RWPE2 (cell line): Measurements from ENCODE around the gene MTUS2.

ENCODE experiments used
- ATAC-seq: fragments of 200-7000 bp; cut with Tn5 transposase; 3 replicates; pipeline ENCODE4 v1.9.1; 2021; ENCODE audit warnings: low read depth
- DNase-seq: peaks from one replicate; pipeline ENCODE4 v3.0.0-alpha.2; 2020; ENCODE audit warnings: low spot score
- H3K27ac ChIP-seq: fragments of 450-650 bp; 2 replicates; pipeline ENCODE4 v1.5.1; 2017; ENCODE audit warnings: mild to moderate bottlenecking; ENCODE audit not compliant: poor library complexity, severe bottlenecking
- H3K27me3 ChIP-seq: fragments of 250-450 bp; sonication (Bioruptor Pico); 2 replicates; pipeline ENCODE4 v1.5.1; 2021; ENCODE audit warnings: mild to moderate bottlenecking, moderate library complexity; ENCODE audit not compliant: insufficient read depth, poor library complexity, severe bottlenecking
- H3K36me3 ChIP-seq: fragments of 250-450 bp; sonication (Bioruptor Pico); 2 replicates; pipeline ENCODE4 v1.5.1; 2020; ENCODE audit warnings: low read depth, mild to moderate bottlenecking, moderate library complexity
- H3K4me1 ChIP-seq: fragments of 250-450 bp; sonication (Bioruptor Pico); 2 replicates; pipeline ENCODE4 v1.5.1; 2021; ENCODE audit warnings: mild to moderate bottlenecking, moderate library complexity; ENCODE audit not compliant: insufficient read depth, poor library complexity, severe bottlenecking
- H3K4me3 ChIP-seq: fragments of 250-450 bp; sonication (Bioruptor Pico); 2 replicates; pipeline ENCODE4 v1.5.1; 2021; ENCODE audit warnings: mild to moderate bottlenecking, moderate library complexity; ENCODE audit not compliant: severe bottlenecking
- H3K9me3 ChIP-seq: fragments of 250-450 bp; sonication (Bioruptor Pico); 2 replicates; pipeline ENCODE4 v1.5.1; 2021; ENCODE audit warnings: mild to moderate bottlenecking, moderate library complexity; ENCODE audit not compliant: severe bottlenecking
- TF ChIP-seq, protein P1 (sequence below): fragments of 450-650 bp; IDR thresholded peaks from one replicate; pipeline ENCODE4 v1.5.1; 2017; ENCODE audit warnings: mild to moderate bottlenecking, moderate library complexity; ENCODE audit not compliant: poor library complexity, severe bottlenecking

MTUS2 gene

GRCh38 chr13:29538652-29539040 lies 718.5 kb downstream of the MTUS2 start:
- no peaks in the 10 kb centered on the region for H3K4me1 ChIP-seq
- no peak for ATAC-seq
- H3K9me3 ChIP-seq = no peaks in the 10 kb centered on the region
- H3K36me3 ChIP-seq = peaks cover 50% of the 10 kb centered on the region
- TF ChIP-seq, protein P1, sequence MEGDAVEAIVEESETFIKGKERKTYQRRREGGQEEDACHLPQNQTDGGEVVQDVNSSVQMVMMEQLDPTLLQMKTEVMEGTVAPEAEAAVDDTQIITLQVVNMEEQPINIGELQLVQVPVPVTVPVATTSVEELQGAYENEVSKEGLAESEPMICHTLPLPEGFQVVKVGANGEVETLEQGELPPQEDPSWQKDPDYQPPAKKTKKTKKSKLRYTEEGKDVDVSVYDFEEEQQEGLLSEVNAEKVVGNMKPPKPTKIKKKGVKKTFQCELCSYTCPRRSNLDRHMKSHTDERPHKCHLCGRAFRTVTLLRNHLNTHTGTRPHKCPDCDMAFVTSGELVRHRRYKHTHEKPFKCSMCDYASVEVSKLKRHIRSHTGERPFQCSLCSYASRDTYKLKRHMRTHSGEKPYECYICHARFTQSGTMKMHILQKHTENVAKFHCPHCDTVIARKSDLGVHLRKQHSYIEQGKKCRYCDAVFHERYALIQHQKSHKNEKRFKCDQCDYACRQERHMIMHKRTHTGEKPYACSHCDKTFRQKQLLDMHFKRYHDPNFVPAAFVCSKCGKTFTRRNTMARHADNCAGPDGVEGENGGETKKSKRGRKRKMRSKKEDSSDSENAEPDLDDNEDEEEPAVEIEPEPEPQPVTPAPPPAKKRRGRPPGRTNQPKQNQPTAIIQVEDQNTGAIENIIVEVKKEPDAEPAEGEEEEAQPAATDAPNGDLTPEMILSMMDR = no peak
- no peak overlapping the region for H3K27ac ChIP-seq
- no peak overlapping the region for H3K4me3 ChIP-seq
- no peaks in the 10 kb centered on the region for H3K27me3 ChIP-seq
- no peak for DNase-seq

DNA sequence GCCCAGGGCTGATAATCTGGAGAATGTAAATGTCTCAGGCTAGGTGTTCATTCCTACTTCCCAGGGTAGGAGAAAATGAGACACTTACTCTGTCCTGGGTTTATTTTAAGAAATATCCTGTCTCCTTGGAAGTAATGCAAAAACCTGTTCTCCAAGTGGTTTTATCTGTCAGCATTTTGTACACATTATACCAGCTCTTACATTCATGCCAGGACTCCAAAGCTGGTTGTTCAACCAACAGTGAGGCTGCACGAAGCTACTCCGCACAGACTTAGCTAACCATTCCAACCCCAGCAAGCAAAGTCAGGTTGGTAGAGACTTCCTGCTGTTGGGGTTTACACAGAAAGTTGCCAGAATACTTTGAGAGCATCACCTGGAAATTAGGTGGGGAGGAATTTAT lies 719.7 kb downstream of the MTUS2 start:
- Histone ChIP-seq H3K4me1 (no peaks in the 10 kb centered on the region), H3K36me3 (peaks cover 38% of the 10 kb centered on the region), H3K9me3 (no peaks in the 10 kb centered on the region), H3K4me3 (no peak overlapping the region), H3K27me3 (no peaks in the 10 kb centered on the region), H3K27ac (no peak overlapping the region)
- no peak for DNase-seq
- no peak for ATAC-seq
- TF ChIP-seq, protein P1 = no peak

GRCh38 chr13:29540334-29540733 lies 720.2 kb downstream of the MTUS2 start:
- ATAC-seq (no peak), DNase-seq (no peak)
- TF ChIP-seq, protein P1 = no peak
- no peaks in the 10 kb centered on the region for H3K27me3 ChIP-seq
- H3K4me1 ChIP-seq = no peaks in the 10 kb centered on the region
- peaks cover 33% of the 10 kb centered on the region for H3K36me3 ChIP-seq
- no peak overlapping the region for H3K4me3 ChIP-seq
- no peaks in the 10 kb centered on the region for H3K9me3 ChIP-seq
- no peak overlapping the region for H3K27ac ChIP-seq

GRCh38 chr13:29540799-29541198 lies 720.7 kb downstream of the MTUS2 start:
- Histone ChIP-seq H3K9me3 (no peaks in the 10 kb centered on the region), H3K4me1 (no peaks in the 10 kb centered on the region), H3K4me3 (no peak overlapping the region), H3K27ac (no peak overlapping the region), H3K27me3 (no peaks in the 10 kb centered on the region), H3K36me3 (peaks cover 31% of the 10 kb centered on the region)
- ATAC-seq (no peak), DNase-seq (no peak)
- TF ChIP-seq, protein P1 = no peak

- DNase-seq = no peak
- no peaks in the 10 kb centered on the region for H3K4me1 ChIP-seq
- ATAC-seq = no peak
- H3K36me3 ChIP-seq = peaks cover 31% of the 10 kb centered on the region
- H3K27me3 ChIP-seq = no peaks in the 10 kb centered on the region
- TF ChIP-seq, protein P1 = no peak
- H3K27ac ChIP-seq = no peak overlapping the region
- no peak overlapping the region for H3K4me3 ChIP-seq
- H3K9me3 ChIP-seq = no peaks in the 10 kb centered on the region
Measured at GRCh38 chr13:29541400-29541799, 721.3 kb downstream of the MTUS2 start.
